Thoracic aorta (tissue), 2 donors: Measurements from ENCODE around the gene STK4. TPM values are rescaled to one million over a fixed set of nuclear protein-coding genes. Genes with fewer than 3 reads are reported as not detected.
A peak's percentile ranks its signal among the peaks of the same experiment; 100 is the strongest.

Experiments used
- ATAC-seq: fragments of 150-250 bp; one replicate; pipeline ENCODE4 v1.8.0; 2017; ENCODE audit warnings: low read depth; ENCODE audit not compliant: insufficient number of reproducible peaks, low FRiP score
- DNase-seq: peaks from one replicate; pipeline ENCODE4 v3.0.0-alpha.2; 2020; ENCODE audit warnings: low spot score
- H3K27ac ChIP-seq, 2 donors: fragments of 200-600 bp; sonication (generic); 1 replicate in 1 of 2; 2 replicates in 1 of 2; pipeline ENCODE4 v1.5.1; 2016; ENCODE audit warnings: mild to moderate bottlenecking in 2 of 2, moderate library complexity in 2 of 2
- H3K27me3 ChIP-seq: fragments of 200-600 bp; sonication (generic); replicated peaks from 2 replicates; pipeline ENCODE4 v1.6.0; 2016; ENCODE audit warnings: mild to moderate bottlenecking; ENCODE audit not compliant: insufficient read depth
- H3K36me3 ChIP-seq: fragments of 200-600 bp; sonication (generic); one replicate; pipeline ENCODE4 v1.5.1; 2016
- H3K4me1 ChIP-seq, 2 donors: fragments of 200-600 bp; sonication (generic); 1 replicate in 1 of 2; 2 replicates in 1 of 2; pipeline versions ENCODE4 v1.5.1 to v1.6.0; 2016; ENCODE audit warnings: low read depth in 2 of 2, mild to moderate bottlenecking in 1 of 2; ENCODE audit not compliant: control insufficient read depth in 1 of 2
- H3K4me3 ChIP-seq: fragments of 200-600 bp; sonication (generic); 2 replicates; pipeline ENCODE4 v1.5.1; 2016; ENCODE audit warnings: mild to moderate bottlenecking
- H3K9me3 ChIP-seq: fragments of 200-600 bp; sonication (generic); 2 replicates; pipeline ENCODE4 v1.5.1; 2016
- CTCF ChIP-seq: fragments of 200-600 bp; sonication (generic); IDR thresholded peaks from one replicate; pipeline ENCODE4 v1.5.1; 2019; ENCODE audit warnings: antibody characterized with exemption
- total RNA-seq, 2 donors: library from RNA; depleted of rRNA; stranded (reverse); fragments of >200 nt; gene quantifications; one replicate each; pipeline versions ENCODE4 v1.1.0 to v1.2.3, GENCODE V29; 2016

STK4 gene
- total RNA-seq, 2 donors from 2014 or later = 30.3 to 47.9 TPM

GRCh38 chr20:44958276-44958675, 8.0 kb upstream of the STK4 start:
- Histone ChIP-seq H3K4me1 (peaks cover 12 to 20% of the 10 kb centered on the region in 2 donors), H3K9me3 (no peaks in the 10 kb centered on the region), H3K27ac (no peak overlapping the region), H3K27me3 (no peaks in the 10 kb centered on the region), H3K4me3 (no peak overlapping the region), H3K36me3 (peaks cover 15% of the 10 kb centered on the region)
- ATAC-seq (no peak), DNase-seq (no peak)
- no peak for TF ChIP-seq CTCF

- Histone ChIP-seq H3K4me1 (peaks cover 12 to 20% of the 10 kb centered on the region in 2 donors), H3K27ac (peak overlapping the region; percentile 40 to 71), H3K4me3 (peak overlapping the region; percentile 87), H3K36me3 (peaks cover 8% of the 10 kb centered on the region), H3K9me3 (no peaks in the 10 kb centered on the region), H3K27me3 (no peaks in the 10 kb centered on the region)
- no peak for DNase-seq
- no peak for TF ChIP-seq CTCF
- no peak for ATAC-seq
These were observed 7.2 kb upstream of the STK4 start for GRCh38 chr20:44959082-44959637.

- DNase-seq (peak; percentile 30), ATAC-seq (no peak)
- peaks cover 3% of the 10 kb centered on the region for H3K36me3 ChIP-seq
- H3K27me3 ChIP-seq = no peaks in the 10 kb centered on the region
- H3K4me3 ChIP-seq = peak overlapping the region; percentile 87
- no peak for TF ChIP-seq CTCF
- H3K4me1 ChIP-seq = peaks cover 12 to 20% of the 10 kb centered on the region in 2 donors
- no peaks in the 10 kb centered on the region for H3K9me3 ChIP-seq
- peak overlapping the region; percentile 40 to 71 for H3K27ac ChIP-seq
These were observed 6.6 kb upstream of the STK4 start for GRCh38 chr20:44959638-44960102.

- peak; percentile 11 for TF ChIP-seq CTCF
- peak; percentile 82 for DNase-seq
- Histone ChIP-seq H3K9me3 (no peaks in the 10 kb centered on the region), H3K4me3 (peak within 1 kb of the TSS; percentile 87), H3K36me3 (no peaks in the 10 kb centered on the region), H3K27ac (peak within 1 kb of the TSS; percentile 40 to 71), H3K27me3 (no peaks in the 10 kb centered on the region), H3K4me1 (peaks cover 12 to 22% of the 10 kb centered on the region in 2 donors)
- peak; percentile 69 for ATAC-seq
These were observed 6.0 kb upstream of the STK4 start, which contains the start of gene TOMM34 for GRCh38 chr20:44960103-44960852. TOMM34 (minus strand) TSS chr20:44960397; CDS start chr20:44960333, 64 bp downstream.

GRCh38 chr20:44961011-44961869, 5.1 kb upstream of the STK4 start:
- H3K27me3 ChIP-seq = no peaks in the 10 kb centered on the region
- no peaks in the 10 kb centered on the region for H3K36me3 ChIP-seq
- DNase-seq (no peak), ATAC-seq (no peak)
- peaks cover 12 to 29% of the 10 kb centered on the region in 2 donors for H3K4me1 ChIP-seq
- no peak overlapping the region for H3K4me3 ChIP-seq
- no peak overlapping the region for H3K27ac ChIP-seq
- H3K9me3 ChIP-seq = no peaks in the 10 kb centered on the region
- TF ChIP-seq CTCF = no peak
